GM18511 (cell line): ENCODE results near the gene CPT2.

Experiments
- ATAC-seq: cut with Tn5 transposase; IDR thresholded peaks from one replicate; pipeline ENCODE4 v1.9.1; 2021; ENCODE audit warnings: mild to moderate bottlenecking, moderate library complexity; ENCODE audit not compliant: unreplicated experiment

Gene CPT2

GRCh38 chr1:53196485-53197290 is at the start of gene CPT2:
CPT2 (plus strand) TSS chr1:53196824; CDS start chr1:53196944, 120 bp downstream.
- peak; percentile 99 for ATAC-seq

- ATAC-seq: no peak
These were observed 49.5 kb upstream of the CPT2 start for GRCh38 chr1:53147174-53147573.

- ATAC-seq: no peak
These were observed 48.5 kb upstream of the CPT2 start for GRCh38 chr1:53148123-53148522.

- no peak for ATAC-seq
These were observed 42.9 kb upstream of the CPT2 start for GRCh38 chr1:53153752-53154151.

DNA sequence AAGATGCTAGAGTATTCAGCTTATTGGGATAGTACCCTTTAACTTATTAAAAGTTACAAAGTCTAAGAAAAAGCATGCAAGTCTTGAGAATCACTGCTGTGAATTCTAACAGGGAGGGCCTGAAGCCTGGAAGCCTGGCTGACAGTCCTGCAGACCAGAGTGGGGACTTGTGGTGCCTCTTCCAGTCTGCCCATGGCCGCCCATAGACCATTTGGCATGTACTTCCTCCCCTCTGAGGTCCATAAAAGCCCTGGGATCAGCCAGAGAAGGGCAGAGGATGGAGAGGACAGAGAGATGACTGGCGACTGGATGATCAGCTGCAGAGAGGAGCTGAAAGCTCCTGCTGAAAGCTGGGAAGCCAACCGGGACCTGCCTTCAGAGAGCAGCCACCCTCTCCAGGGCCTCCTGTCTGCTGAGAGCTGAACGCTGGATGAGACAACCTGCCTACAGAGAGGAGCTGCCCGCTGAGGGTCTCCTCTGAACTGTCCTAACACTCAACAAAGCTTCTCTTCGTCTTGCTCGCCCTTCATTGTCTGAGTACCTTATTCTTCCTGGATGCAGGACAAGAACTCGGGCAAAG is 41.7 kb upstream of the CPT2 start:
- no peak for ATAC-seq

- no peak for ATAC-seq
These were observed 41.1 kb upstream of the CPT2 start for GRCh38 chr1:53155534-53155933.

- ATAC-seq: no peak
These were observed 40.7 kb upstream of the CPT2 start for GRCh38 chr1:53155945-53156344.

DNA sequence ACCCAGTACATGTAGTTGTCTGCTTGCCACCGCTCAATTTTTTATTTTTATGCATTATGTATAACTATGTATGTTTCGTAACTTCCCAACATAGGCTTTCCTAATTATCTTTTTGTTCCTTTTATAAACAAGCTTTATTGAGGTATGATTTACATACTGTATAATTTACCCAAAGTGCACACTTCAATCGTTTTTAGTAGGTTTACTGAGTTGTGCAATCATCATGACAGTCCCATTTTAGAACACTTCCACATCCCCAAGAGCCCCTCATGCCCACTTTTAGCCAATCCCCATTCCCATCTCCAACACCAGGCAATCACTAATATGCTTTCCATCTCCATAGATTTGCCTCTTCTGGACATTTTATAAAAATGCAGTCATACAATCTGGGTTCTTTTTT is 39.8 kb upstream of the CPT2 start:
- no peak for ATAC-seq

DNA sequence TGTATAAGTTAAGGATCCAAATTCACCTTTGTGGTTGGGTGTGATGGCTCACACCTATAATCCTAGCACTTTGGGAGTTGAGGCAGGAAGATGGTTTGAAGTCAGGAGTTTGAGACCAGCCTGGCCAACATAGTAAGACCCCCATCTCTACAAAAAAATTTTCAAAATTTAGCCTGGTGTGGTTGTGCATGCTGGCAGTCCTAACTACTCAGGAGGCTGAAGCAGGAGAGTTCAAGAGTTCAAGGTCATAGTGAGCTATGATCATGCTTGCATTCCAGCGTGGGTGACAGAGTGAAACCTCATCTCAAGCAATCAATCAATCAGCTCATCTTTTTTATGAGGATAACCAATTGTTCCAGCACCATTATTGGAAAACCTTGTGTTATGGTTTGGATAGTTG is 37.7 kb upstream of the CPT2 start:
- no peak for ATAC-seq

- ATAC-seq: no peak
These were observed 35.7 kb upstream of the CPT2 start for GRCh38 chr1:53160924-53161378.

- no peak for ATAC-seq
These were observed 34.0 kb upstream of the CPT2 start for GRCh38 chr1:53162621-53163020.

DNA sequence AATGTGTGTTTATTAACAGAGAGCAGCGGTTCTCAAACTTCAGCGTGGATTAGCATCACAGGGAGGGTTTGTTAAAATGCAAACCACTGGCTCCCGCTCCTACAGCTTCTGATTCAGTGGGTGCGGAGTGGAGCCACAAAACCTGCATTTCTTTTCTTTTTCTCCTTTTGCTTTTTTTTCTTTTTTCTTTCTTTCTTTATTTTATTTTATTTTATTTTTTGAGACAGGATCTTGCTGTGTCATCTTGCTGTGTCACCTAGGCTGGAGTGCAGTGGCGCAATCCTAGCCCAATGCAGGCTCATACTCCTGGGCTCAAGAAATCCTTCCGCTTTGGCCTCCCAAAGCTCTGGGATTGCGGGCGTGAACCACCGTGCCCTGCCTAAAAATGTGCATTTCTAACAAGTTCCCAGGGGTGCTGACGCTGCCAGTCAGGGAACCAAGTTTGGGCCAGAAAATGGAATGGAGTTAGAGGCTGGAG is 33.3 kb upstream of the CPT2 start:
- no peak for ATAC-seq

- ATAC-seq: no peak
These were observed 31.1 kb upstream of the CPT2 start for GRCh38 chr1:53165408-53165961.

DNA sequence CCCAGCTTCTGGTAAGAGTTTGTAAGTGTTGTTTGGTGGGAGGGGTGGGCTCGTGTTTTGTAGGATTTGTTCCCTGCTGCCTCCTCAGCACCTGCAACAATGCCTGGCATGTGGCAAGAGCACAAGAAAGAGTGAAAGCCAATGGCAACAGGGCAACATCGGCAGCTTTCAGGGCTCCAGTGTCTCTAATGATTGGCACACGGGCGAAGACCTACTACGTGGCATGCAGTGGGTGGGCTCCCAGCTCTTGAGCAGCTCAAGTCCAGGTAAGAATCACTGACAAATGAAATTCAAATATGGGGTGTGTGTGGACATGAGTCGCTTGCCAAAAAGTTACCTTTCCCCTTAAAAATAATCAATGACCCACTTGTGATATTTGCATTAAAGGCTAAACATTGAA is 30.3 kb upstream of the CPT2 start:
- no peak for ATAC-seq

GRCh38 chr1:53166912-53167311 is 29.7 kb upstream of the CPT2 start:
- no peak for ATAC-seq

DNA sequence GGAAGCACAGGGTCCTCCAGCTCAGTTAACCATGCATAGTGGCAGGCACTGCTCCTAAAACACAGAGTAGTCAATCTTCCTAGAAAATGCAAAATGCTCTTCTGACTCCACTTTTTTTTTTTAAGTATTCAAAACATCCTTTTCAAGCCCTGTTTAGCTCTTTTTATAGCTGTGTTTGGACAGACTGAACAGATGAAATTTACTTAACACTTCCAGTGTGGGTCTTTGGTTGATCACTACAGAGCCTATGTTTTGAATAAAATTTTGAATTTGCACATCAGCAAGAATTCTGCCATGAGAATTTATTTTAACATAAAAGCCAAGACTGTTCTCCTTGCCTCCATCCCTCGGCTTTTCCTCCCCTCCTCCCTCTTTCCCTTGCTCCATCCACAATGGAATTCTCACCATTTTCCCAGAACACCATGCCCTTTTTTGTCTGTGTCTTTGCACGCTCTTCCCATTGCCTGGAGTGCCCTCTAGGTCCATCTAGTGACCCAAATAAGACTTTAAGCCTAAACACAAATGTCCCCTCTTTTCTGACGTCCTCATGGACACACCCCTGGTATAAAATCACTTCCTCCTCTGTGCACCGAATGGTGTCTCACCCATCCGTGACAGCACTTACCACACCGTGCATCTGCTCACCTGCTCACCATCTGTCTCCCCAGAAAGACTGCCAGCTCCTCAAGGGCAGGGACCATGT is 24.0 kb upstream of the CPT2 start:
- ATAC-seq: peak; percentile 51

- no peak for ATAC-seq
These were observed 21.4 kb upstream of the CPT2 start for GRCh38 chr1:53174971-53175913.

- no peak for ATAC-seq
These were observed 20.0 kb upstream of the CPT2 start for GRCh38 chr1:53176452-53177208.

DNA sequence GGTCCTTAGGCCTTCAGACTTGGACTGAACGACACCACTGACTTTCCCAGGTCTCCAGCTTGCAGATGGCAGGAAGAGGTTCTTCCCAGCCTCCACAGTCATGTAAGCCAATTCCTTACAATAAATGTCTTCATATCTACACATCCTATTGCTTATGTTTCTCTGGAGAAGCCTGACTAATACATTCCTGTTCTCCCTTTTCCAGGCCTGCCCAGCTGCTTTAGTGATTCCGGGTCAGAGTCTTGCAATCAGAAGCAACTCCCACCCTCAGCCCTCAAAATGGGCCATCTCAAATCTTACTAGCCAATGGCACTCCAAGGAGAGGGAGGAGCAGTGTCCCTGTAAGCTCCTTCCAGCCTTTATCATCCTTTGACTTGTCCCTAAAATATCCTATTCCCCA is 16.4 kb upstream of the CPT2 start:
- no peak for ATAC-seq

- no peak for ATAC-seq
These were observed 15.7 kb upstream of the CPT2 start for GRCh38 chr1:53180951-53181350.
